NCI-H460 (cell line): Measurements from ENCODE around the gene STRBP. TPM values are rescaled to one million over a fixed set of nuclear protein-coding genes. Genes with fewer than 3 reads are reported as not detected.
"Not testable (repeated sequence)": the region's sequence is repeated elsewhere in the genome, so short reads cannot be mapped to it uniquely, and the experiment has no call there.

ENCODE experiments used
- DNase-seq: peaks from one replicate; pipeline ENCODE4 v3.0.0-alpha.2; 2016; ENCODE audit warnings: low read depth; ENCODE audit errors: extremely low read depth
- total RNA-seq: library from RNA; depleted of rRNA; stranded (reverse); fragments of >200 nt; shearing (Covaris generic); gene quantifications from 2 replicates; pipeline ENCODE4 v1.2.3, GENCODE V29; 2014

Gene STRBP
- total RNA-seq, 1 experiment from 2014 or later, result 26.0 TPM

DNA sequence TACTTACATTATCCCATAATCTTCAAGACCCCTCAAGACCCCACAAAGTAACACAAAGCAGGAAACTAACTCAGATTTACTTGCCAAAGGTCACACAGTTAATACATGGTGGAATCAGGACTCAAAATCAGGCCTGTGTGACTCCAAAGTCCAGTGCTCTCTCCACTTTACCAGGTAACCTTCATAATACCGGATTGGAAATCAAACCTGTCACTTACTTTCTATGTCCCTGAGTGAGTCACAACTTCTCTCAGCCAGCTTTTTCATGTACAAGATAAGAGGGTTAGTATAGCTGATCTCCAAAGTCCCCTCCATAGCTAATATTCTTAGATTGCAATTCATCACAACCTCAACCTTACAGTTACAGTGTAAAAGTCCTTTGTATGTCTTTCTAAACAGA is 17.1 kb downstream of the STRBP start:
- no peak for DNase-seq

DNA sequence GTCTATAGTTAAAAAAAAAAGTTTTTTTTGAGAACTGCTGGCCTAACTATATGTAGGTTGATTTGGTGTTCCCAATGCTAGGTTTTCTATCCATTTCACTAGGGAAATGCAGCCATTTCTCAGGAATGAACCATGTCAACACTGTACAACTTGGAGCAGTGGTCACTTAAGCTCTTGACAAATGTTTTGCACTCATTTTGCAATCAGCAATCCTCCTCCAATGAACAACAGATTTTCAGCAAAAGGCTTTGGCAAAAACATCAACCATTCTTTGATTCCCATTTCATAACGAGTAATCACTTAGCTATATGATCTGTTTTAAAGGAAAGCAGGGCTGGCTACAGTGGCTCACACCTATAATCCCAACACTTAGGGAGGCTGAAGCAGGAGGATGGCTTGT is 17.9 kb downstream of the STRBP start:
- no peak for DNase-seq

- not testable (repeated sequence) for DNase-seq
Measured at GRCh38 chr9:123249162-123249561, 19.2 kb downstream of the STRBP start.

- no peak for DNase-seq
Measured at GRCh38 chr9:123248630-123249029, 19.8 kb downstream of the STRBP start.

- no peak for DNase-seq
Measured at GRCh38 chr9:123246534-123246933, 21.9 kb downstream of the STRBP start.

DNA sequence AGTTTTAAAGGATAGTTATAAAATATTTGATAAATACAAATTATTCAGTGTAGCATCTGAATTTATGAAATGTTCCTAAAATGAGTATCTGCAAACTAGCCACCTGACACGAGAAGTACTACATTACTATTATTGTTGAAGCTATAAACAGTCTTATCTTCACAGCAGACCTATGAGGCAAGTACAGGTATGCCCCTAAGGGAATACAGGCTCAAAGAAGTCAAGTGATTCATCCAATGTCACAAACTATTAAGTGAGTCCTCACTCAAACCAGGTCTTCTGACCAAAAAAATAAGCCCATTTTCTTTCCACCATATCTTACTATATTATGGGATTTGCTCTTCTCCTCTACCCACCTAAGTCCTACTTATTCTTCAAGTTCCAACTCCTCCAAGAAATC is 28.7 kb downstream of the STRBP start:
- DNase-seq, result no peak

DNA sequence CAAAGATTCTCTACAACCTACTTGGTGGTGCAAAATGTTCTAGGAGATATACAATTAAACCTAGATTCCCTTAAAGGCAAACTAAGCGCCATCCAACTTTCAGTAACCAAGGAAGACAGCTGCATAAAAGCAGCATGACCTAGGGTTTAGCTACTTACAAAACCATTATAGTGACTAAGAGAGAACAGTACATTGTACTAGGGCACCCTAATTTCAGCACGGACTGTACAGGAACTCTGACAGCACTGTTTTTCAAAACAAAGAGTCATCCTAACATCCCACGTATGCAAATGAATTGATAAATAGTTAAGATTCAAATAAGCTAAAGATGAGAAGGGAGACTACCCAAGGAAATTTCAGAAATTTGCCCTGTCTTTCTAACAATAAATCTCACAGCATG is 30.0 kb downstream of the STRBP start:
- DNase-seq, result no peak

DNA sequence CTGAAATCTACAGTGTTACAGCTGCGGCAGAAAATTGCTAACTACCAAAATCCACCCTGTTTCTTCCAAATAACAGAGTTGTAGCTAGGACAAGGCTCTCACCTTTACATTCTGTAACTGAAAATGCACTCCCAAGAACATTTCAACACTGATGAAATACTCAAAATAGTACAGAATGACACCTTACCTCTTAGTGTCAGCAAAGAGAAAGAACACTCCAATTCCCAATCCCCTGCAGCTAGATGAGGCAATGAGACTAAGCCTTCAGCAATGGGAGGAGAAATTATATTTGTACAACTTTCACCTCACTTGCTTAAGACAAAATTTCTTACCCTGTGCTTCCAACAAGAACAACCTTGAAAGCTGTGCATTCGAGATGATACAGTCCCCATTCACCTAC is 31.2 kb downstream of the STRBP start:
- no peak for DNase-seq

- no peak for DNase-seq
Measured at GRCh38 chr9:123235448-123235847, 32.9 kb downstream of the STRBP start.

- DNase-seq, result no peak
Measured at GRCh38 chr9:123234853-123235252, 33.5 kb downstream of the STRBP start.

GRCh38 chr9:123232332-123232731 is 36.1 kb downstream of the STRBP start:
- DNase-seq, result no peak

GRCh38 chr9:123231421-123231820 is 37.0 kb downstream of the STRBP start:
- no peak for DNase-seq

DNA sequence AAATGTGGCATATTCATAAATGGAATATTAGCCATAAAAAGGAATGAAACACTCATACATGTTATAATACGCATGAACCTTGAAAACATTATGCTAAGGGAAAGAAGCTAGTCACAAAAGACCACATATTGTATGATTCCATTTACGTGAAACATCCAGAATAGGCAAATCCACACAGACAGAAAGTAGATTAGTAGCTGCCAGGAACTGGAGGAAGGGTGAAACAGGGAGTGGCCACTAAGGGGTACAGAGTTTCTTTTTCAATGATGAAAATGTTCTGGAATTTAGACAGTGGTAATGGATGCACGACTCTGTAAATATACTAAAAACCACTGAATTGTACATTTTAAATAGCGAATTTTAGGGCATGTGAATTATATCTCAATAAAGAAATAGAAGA is 39.4 kb downstream of the STRBP start:
- DNase-seq, result no peak

- DNase-seq, result no peak
Measured at GRCh38 chr9:123225995-123226394, 42.4 kb downstream of the STRBP start.

DNA sequence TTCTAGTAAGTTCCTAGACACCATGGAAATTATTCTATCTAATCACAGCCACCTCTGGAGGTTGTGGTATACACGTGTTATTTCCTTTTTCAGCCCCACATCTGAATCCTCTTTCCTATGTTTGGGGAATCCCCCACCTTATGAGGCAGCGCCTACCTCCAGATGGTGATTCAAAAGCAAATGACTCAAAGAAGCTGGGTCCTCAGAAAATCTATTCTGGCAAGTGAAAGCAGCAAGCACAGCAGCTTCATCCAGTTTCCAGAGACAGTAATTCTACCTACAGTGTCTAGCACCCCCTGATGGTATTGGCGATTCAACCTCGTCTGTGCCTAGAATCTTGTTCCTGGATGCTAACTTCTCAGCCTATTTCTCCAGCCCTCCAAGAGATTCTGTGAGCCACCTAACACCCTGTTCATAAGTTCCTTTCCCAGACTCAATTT is 43.0 kb downstream of the STRBP start:
- DNase-seq, result peak; percentile 27

GRCh38 chr9:123220127-123220526 is 48.3 kb downstream of the STRBP start:
- no peak for DNase-seq

GRCh38 chr9:123218831-123219230 is 49.6 kb downstream of the STRBP start:
- no peak for DNase-seq

DNA sequence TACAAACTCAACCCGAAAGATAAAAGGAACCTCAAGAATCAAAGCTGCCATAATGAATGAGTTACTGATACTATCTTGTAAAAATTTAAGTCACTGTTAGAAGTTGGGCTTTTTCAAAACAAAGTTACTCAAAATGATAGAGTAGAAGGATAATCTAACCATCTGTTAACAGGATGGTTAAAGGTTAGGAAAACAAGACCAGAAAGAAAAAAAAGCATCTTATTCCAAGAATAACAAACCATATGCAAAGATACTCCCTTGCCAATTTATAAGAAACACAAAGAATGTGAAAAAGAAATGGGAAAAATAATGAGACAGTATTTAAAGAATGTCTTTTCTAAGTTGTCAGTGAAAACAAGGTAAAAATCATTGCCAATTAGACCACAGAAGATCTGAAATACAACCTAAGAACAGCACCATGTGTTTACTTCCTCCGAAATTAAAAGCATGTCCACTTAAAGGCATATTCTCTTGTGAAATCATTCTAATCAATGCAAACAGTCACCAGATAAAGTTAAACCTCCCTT is 51.2 kb downstream of the STRBP start:
- DNase-seq, result no peak

DNA sequence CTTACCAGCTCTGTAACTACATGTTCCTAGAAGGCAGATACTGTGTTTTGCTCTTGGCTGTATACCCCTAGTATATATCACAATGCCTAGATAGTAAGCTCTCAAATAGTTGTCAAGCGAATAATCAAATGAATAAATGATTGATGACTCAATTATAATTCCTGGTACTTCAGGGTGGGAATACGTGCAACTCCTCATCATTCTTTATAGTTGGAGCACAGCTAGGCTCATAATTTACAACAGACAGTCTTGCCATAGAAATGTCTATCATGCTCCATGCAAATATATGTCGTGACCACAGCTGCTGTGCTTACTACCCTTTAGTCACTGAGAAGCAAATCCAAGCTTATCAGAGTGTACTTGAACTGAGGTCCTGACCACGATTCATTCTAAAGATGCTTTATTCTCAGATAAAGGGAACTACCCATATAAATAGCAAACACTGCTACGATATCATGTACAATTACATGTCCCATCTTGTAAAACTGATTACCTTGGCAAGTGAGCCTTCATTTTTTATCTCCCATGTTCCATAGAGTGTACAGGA is 52.1 kb downstream of the STRBP start:
- DNase-seq, result no peak

DNA sequence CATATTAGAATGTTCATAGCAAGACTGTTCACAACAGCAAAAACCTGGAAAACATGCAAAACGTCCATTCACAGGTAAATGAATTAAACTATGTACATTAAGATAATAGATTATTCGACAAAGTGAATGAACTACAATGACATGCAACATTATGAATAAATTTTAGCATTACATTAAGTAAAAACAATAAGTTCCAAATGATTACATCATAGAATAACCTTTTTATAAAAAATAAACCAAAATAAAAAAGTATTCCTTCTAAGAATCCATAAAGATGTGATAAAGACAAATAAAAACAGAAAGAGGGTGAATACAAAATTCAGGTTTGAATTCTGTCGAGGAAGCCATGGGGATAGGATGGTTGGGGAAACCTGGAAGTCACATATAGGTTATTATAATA is 57.3 kb downstream of the STRBP start:
- no peak for DNase-seq

DNA sequence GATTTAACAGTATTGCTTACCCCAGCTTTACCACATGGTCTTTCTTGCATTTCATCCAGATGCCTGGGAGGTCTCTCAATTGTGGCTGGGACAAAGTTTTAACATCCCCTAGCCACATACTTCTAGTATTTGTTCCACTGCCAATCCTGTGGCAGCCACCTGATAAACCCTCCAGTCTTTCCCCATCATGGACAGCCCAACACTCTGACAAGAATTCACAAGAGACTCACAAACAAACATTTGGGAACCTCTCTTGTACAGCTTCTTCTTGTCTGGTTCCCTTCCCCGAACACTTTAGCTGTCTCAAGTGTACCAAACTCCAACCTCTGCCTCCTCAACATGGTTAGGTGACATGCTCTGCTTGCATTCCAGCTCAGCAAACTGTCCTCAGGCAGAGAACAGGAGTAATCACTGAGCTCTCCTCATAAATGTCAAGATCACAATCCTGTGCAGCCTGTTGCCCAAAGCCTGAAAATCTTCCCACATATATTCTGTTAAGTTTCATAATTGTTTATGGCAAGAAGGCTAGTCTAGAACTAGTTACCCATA is 59.7 kb downstream of the STRBP start:
- DNase-seq, result no peak

- DNase-seq, result no peak
Measured at GRCh38 chr9:123206065-123206464, 62.3 kb downstream of the STRBP start.

DNA sequence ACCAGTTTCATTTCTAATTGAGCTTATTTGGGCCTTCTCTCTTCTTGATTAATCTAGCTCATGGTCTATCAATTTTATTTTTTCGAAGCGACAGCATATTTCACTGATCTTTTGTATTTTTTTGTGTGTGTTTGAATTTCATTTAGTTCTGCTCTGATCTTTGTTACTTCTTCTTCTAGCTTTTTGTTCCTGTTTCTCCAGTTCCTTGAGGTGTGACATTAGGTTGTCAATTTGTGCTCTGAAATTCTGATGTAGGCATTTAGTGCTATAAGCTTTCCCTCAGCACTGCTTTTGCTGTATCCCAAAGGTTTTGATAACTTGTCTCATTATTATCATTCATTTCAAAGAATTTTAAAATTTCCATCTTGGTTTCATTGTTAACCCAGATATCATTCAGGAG is 67.3 kb downstream of the STRBP start:
- no peak for DNase-seq
